COR-L47 (cell line): Measurements from ENCODE around the gene ISLR2.
"Not testable (repeated sequence)": the region's sequence is repeated elsewhere in the genome, so short reads cannot be mapped to it uniquely, and the experiment has no call there.

Experiments
- DNase-seq: peaks from one replicate; lab custom pipeline; 2025; lab: John Stamatoyannopoulos, UW

Gene ISLR2

DNA sequence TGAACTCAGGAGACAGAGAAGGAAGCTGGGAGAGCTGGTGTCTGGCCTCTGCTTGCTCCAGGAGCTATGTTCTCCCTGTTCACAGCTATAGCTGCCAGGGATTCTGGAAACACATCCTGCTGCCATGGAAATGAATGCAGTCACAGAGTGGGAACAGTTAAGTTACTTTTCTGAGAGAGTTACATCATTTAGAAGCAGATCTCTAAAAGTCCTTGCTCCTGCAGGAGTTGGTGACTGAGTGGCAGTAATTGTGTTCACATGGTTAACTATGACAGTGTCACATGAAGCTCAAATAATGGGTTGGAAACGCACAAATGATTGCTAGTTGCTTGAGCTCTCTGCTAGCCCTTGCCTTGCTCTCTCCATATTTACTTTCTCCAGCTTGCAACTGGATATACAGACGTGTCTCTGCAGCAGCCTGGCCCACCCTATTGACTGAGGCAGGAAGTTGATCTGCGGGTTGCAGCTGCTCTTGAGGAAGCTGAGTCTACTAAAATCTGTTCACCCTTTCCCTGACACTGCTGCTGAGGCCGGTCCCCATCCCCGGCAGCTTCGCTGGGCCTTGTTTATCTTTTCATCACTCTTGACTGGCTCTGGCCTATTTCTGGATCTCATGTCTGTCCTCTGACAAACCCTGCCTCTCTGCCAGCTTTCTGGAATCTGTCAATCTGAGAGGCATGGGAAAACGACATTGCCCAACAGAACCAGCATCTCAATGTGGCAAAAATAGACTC is 26.5 kb downstream of the ISLR2 start:
- DNase-seq = peak; percentile 49

DNA sequence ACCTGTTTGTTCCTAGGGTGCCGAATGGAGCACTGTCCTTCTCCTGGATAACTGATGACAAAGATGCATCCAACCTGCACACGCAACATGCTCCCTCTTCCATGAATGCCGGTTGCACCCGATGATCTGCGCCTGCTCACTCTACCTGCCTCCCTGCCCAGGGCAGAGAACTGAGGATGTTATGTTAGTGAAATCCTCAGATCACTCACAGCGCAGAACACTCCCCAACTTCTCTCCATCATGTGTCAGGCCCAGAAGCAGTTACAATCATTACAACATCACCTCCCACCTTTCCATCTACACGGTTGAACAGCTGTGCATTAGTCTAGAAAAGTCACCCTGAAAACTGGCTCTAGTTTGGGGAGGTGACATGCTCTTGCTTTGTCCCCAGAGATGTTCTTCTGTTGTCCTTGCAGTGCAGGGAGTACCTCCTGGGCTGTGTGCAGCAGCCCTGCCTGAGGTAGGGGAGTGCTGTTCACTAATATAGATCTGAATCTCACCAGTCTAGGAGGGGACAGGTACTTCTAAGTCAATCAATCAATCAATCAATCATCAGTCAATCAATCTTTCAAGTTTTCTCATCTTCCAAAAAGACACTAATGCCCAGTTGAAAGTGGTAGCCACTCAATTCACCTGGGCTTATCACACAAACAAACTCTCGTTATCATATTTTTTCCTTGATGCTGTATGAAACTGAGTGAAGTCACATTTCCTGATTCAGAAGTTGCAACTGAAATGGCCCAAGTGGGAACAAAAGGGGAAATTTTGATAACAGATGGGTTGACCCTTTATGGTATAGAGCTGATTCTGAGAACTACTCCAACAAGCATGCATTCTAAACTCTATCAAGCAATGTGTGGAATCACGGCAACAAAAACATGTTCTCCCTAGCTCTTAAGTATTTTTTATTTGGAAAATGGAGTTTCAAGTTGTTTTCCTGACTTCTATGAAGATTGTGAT is 27.8 kb downstream of the ISLR2 start:
- DNase-seq = no peak

GRCh38 chr15:74158855-74159650 is 28.7 kb downstream of the ISLR2 start:
- DNase-seq = no peak

DNA sequence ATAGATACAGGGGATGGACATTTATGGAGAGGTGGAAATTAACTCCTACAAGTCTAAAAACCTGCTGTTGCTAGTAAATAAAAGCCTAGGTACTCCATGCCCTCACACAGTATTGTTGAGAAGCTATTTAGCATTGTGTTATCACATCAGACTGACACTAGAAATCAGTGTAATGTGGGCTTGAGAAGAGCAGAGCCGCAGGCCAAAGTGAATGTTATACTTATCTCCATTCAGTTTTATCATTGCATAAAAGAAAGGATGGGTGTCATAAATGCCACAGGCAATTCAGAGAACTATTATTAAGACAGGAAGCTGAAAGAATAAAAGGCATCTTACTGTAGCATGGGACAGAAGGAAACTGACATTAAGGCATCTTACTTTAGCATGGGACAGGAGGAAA is 29.4 kb downstream of the ISLR2 start:
- no peak for DNase-seq

- DNase-seq = not testable (repeated sequence)
These were observed 30.0 kb downstream of the ISLR2 start for GRCh38 chr15:74160390-74160789.

- not testable (repeated sequence) for DNase-seq
These were observed 31.8 kb downstream of the ISLR2 start for GRCh38 chr15:74162195-74162536.

DNA sequence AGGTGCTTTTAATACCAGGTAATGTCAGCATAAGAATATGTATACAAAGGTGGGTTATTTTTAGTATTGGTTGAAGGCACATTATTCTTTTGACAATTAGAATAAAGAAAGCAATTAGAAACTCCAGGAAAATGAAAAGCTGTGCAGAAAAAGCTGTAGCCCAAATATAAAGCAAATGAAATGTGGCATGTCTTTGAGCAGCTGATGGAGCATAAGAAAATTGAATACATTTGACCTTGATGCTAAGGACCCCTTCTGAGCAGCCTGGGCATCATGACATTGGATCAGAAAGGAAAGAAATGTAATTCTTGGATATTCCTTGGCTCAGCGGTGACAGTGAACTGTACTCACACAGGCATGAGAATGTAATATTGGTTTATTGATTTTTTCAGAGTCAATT is 35.1 kb downstream of the ISLR2 start:
- no peak for DNase-seq

DNA sequence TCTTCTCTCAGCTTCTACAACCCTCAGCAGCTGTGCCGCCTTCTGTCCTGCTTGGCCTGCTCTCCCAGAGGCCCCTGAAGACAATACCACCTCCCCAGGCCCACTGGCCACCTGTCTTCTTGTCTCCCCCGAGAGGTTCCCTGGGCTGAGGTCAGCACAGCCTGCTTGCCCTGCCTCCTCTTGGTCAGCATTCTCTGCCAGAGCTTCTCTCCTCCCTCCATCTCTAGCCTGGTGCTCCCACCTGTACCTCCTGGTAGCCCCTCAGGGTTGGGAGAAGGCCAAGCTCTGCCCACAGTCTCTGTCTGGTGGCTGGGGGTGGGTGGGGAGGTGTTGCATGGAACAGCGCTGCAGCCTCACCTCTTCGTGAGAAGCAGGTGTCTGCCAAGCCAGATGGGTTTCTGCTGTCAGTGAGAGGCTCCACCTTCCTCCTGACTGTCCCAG is 37.5 kb downstream of the ISLR2 start:
- DNase-seq = no peak

GRCh38 chr15:74168711-74169126 is 38.3 kb downstream of the ISLR2 start:
- no peak for DNase-seq

DNA sequence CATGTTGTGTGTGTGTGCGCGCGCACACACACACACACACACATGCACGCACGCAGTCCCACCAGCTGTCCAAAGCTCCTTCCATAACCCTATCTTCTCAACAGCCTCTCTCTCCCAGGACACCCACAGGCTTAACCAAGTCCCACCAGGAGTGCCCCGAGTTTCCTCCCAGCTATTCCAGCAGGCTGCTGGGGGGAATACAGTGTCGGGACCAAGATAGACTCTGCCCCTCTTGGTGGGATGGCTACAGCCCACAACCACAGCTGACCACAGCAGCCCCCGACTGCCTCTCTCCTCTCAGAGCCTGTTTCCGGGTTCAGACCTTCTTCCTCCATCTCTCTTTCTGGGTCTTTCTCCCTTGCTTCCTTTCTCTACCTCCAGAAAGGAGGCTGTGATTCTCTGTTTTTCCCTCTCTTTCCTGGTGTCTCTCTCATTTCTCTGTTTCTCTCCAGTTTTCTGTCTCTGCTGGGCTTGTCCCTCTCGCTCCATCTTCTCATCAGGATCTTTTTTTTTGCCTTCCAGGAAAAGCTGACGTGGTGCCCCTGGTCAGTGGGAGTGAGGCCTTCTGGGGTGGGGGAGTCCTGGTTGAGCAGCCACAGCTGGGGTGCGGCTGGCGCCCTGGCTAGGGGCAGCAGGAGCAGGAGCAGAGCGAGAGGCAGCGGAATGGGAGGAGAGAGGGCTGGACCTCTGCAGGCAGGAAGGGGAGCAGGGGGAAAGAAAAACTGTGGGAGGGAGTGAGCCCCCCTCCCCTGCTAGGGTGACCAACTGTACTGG is 39.9 kb downstream of the ISLR2 start:
- DNase-seq = no peak

DNA sequence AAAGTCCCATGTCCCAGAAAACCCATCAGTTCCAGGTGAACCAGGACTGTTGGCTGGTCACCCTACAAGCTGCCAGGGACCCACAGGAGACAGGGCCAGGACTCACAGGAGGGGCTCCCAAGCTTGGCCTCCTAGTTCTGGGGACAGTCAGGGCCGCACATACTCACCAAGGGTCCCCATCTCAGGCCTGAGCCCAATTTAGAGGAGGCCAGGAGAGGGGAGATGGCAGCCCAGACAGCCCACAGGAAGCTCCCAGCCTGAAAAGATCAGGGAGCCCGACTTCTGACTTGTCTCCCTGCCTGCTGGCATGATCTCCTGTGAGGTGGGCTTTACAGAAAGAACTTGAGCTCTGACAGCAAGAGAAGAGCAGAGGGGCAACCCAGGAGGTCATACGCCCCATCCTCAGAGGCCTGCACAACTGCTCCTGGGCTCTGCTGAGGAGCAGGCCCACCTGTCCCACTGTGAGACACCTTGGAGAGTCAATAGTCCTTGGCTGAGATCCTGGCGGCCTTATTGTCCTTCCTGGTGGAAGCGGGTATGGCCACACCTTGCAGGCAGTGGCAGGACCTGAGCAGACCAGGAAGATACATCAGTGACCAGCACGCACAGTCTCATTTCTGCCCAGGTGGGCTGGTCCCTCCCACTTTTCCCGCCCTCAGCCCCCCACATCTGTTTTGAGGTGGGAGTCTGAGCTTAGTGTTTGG is 40.6 kb downstream of the ISLR2 start:
- peak; percentile 30 for DNase-seq

DNA sequence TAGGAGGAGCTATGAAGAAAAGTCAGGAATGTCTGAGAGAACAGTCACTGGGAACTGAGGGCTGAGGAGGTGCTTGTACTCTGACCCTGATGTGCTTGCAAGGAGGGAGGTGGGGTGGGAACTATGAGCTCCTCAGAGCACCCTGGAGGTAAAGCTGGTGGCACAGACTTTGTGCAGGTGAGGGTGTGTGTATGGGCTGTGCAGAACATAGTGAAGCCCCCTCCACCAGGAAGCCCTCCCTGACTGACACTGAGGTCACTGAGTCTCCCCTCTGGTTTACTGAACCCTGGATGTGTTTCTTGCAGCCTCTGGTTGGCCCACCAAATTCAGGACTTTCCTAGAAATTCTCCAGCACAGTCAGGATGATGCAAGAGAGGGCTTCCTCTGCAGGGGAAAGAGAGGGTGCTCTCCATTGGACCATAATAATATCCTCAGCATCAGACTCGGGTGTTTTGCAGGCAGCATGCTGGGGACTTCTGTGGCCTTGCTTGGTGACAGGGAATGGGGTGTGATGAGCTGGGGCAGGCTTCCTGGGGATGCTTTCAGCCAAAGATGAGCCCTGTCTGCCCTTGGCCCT is 41.7 kb downstream of the ISLR2 start:
- DNase-seq = no peak

- no peak for DNase-seq
These were observed 42.5 kb downstream of the ISLR2 start for GRCh38 chr15:74172701-74173379.

DNA sequence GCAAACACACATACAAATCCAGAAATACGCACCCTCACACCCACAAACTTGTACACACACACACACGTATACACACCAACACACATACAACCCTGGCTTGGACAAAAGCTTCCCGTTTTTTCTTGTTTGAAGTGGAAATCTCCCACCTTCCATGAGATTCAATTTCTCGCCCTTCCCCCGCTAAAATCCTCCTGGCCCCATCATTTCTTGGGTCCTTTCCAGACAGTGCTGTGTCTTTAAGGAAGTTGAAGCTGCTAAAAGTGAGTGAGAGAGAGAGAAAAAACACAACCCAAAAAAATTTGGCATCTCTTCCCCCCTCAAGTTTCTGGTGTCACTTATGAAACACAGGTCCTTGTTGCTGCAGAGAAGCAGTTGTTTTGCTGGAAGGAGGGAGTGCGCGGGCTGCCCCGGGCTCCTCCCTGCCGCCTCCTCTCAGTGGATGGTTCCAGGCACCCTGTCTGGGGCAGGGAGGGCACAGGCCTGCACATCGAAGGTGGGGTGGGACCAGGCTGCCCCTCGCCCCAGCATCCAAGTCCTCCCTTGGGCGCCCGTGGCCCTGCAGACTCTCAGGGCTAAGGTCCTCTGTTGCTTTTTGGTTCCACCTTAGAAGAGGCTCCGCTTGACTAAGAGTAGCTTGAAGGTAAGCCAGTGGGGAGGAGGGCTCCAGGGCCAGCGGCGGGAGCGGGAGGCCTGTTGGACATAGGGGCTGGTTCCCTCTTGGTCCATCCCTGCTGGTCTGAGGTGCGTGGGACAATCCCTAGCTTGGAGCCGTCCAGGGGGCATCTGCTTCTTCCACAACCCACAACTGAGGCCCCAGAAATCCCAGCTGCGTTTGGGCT is 43.2 kb downstream of the ISLR2 start, which contains the start of gene ISLR:
Gene ISLR, plus strand, starts transcription at position 331 of the 839 bp plus-strand sequence. CDS start 1,149 bp downstream, outside the sequence.
- no peak for DNase-seq

GRCh38 chr15:74174219-74174957 is 44.0 kb downstream of the ISLR2 start:
- DNase-seq = no peak

- DNase-seq = no peak
These were observed 44.5 kb downstream of the ISLR2 start for GRCh38 chr15:74174958-74175253.

GRCh38 chr15:74175271-74176191 is 45.1 kb downstream of the ISLR2 start:
- no peak for DNase-seq
